BJ (cell line): ENCODE data around the gene JAML. TPM values are rescaled to one million over a fixed set of nuclear protein-coding genes. Genes with fewer than 3 reads are reported as not detected.

Source experiments
- CTCF ChIA-PET: fragments of 350-600 bp; formaldehyde crosslinking; extraction: SDS; loops from one replicate; lab custom pipeline; 2021; ENCODE audit warnings: antibody characterized with exemption, inconsistent platforms; lab: Yijun Ruan, JAX
- POLR2A ChIA-PET: fragments of 300-600 bp; sonication (Branson Sonifier 250); formaldehyde crosslinking; extraction: SDS; loops from one replicate; lab custom pipeline; 2021; ENCODE audit warnings: antibody characterized with exemption; lab: Charles Lee
- DNase-seq: peaks from one replicate; pipeline ENCODE4 v3.0.0-alpha.2; 2011; ENCODE audit warnings: low read depth
- H3K27me3 ChIP-seq: 2 replicates; pipeline ENCODE4 v1.6.0; 2011; ENCODE audit warnings: low read length; ENCODE audit not compliant: control insufficient read depth, insufficient read depth
- H3K36me3 ChIP-seq: 2 replicates; pipeline ENCODE4 v1.5.1; 2011; ENCODE audit warnings: low read length; ENCODE audit not compliant: control insufficient read depth, insufficient read depth
- H3K4me3 ChIP-seq: 2 replicates; pipeline ENCODE4 v1.5.1; 2011; ENCODE audit warnings: low read depth, mild to moderate bottlenecking, control low read depth, low read length
- CTCF ChIP-seq: IDR thresholded peaks from 2 replicates; pipeline ENCODE4 v1.5.1; 2011; ENCODE audit warnings: low read depth, mild to moderate bottlenecking, control low read depth, inconsistent platforms, low read length, moderate library complexity; ENCODE audit not compliant: insufficient read depth
- polyA plus RNA-seq: library from polyadenylated mRNA; depleted of rRNA; stranded (reverse); fragments of >200 nt; gene quantifications from 2 replicates; pipeline ENCODE4 v1.2.3, GENCODE V29; 2011

The JAML gene
- polyA plus RNA-seq, 1 experiment, result not detected

DNA sequence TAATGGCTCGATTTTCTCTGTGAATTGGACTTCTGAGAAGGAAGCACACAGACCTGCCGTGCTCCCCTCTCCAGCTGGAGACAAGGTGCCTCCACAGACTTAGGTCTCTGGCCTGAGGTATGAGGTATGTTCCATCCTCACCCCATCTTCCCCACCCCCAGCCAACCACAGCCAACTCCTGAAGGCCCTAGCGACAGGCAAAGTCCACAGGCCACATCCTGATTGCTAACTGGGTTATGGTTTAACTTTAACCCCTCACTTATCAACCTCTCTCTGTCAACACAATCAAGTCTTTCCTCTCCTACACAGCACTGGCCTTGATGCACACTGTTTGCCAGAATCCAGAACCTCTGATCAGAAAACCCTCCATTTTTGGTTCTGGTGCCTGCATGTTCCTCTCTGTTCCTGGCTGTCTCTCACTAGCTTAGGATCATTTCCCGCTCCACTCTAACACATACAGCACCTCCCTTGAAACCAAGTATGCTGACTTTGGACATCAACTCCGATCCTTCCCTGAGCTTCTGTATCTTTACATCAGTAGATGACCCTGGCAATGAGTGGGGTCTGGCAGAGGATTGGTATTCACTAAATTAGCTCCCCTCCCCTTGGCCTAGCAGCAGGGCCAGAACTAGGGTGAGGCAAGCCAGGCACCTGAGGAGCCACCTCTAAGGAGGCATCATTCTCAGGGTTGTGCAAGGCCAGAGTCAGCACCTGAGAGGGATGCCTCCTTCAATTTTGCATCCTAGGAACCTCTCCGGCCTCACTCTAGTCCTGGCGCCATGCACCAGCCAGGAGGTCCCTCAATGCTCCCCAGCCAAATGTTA lies 22.0 kb downstream of the JAML start:
- CTCF ChIA-PET, result interaction anchor here (1.0 to 1.5 kb wide), 2 partner anchors 31 to 151 kb away, joined by 3 to 7 read pairs; no protein-coding TSS in a partner anchor
- Histone ChIP-seq H3K36me3 (no peaks in the 10 kb centered on the region), H3K4me3 (no peak overlapping the region), H3K27me3 (peaks cover 8% of the 10 kb centered on the region)
- POLR2A ChIA-PET, result no interaction called here
- DNase-seq, result no peak
- TF ChIP-seq CTCF, result no peak

- no peak for TF ChIP-seq CTCF
- H3K27me3 ChIP-seq, result peaks cover 8% of the 10 kb centered on the region
- H3K36me3 ChIP-seq, result no peaks in the 10 kb centered on the region
- ChIA-PET CTCF (interaction anchor here (1.5 kb wide), 1 partner anchor 152 kb away, joined by 7 read pairs; no protein-coding TSS in a partner anchor), POLR2A (no interaction called here)
- DNase-seq, result no peak
- no peak overlapping the region for H3K4me3 ChIP-seq
These were observed 22.8 kb downstream of the JAML start for GRCh38 chr11:118201966-118202365.

DNA sequence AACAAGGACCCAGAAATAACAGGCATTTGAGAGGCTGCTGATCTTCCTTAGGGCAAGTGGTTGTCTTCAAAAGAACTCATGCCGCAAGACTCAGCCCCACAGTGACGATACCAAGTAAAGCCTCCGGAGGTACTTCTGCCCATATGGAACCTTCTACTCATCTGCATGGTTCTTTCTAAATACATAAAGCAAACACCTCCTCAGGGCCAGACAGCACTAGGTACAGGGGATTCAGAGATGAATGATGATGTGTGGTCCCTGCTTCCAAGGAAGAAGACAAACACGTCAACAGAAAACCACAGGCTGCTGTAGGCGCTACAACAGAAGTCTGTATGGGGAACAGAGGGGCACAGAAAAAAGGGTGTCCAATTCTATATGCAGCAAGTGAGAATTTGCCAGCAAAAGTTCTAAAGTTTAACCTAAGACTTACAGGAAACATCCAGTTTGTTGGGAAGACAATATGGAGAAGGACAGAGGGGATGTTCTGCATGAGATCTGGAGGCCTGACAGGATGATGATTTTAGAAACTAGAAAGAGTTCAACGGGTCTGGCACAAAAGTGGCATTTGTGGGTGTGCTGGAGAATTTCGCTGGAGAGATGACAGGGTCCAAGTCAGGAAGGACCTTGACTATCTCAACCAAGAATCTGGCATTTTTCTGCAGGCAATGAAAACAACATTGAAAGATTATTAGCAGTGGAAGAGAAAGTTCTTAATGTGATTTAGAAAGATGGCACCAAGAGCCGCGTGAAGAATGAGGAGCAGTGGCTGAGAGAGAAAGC lies 23.7 kb downstream of the JAML start:
- POLR2A ChIA-PET, result no interaction called here
- CTCF ChIA-PET, result interaction anchor here (1.3 kb wide), 1 partner anchor 16 kb away, joined by 3 read pairs; no protein-coding TSS in a partner anchor

DNA sequence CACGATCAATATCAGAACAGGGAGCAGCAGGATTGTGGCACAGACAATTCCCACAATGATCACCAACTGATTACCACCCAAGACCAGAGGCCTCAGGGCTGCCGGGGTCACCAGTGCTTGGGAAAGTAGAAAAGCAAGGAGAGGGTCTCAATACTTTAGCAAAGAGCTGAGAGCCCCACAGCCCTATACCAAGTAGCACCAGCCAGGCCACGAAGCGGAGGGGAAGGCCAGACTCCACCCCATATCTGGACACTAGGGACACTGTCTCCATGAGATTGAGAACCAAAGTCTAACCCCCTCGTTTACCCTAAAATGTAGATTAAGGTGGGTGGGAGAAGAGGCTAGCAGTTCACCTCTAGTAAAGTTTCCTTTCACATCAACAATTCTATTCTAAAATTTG lies 24.3 kb downstream of the JAML start:
- POLR2A ChIA-PET, result no interaction called here
- Histone ChIP-seq H3K27me3 (peaks cover 6% of the 10 kb centered on the region), H3K4me3 (no peak overlapping the region), H3K36me3 (no peaks in the 10 kb centered on the region)
- DNase-seq, result no peak
- TF ChIP-seq CTCF, result no peak
- CTCF ChIA-PET, result interaction anchor here (1.3 kb wide), 1 partner anchor 15 kb away, joined by 3 read pairs; no protein-coding TSS in a partner anchor

More for the DNA sequence above, 23.7 kb downstream of the JAML start:
- H3K4me3 ChIP-seq, result no peak overlapping the region
- no peak for DNase-seq
- H3K27me3 ChIP-seq, result peaks cover 8% of the 10 kb centered on the region
- H3K36me3 ChIP-seq, result no peaks in the 10 kb centered on the region
- TF ChIP-seq CTCF, result no peak

- no peak for TF ChIP-seq CTCF
- POLR2A ChIA-PET, result no interaction called here
- no peak overlapping the region for H3K4me3 ChIP-seq
- peaks cover 8% of the 10 kb centered on the region for H3K27me3 ChIP-seq
- CTCF ChIA-PET, result interaction anchor here (0.9 to 1.8 kb wide), 13 partner anchors 11 to 289 kb away, joined by 3 to 11 read pairs (median 5); no protein-coding TSS in a partner anchor
- no peak for DNase-seq
- no peaks in the 10 kb centered on the region for H3K36me3 ChIP-seq
These were observed 25.7 kb downstream of the JAML start for GRCh38 chr11:118199135-118199534.
